ENCODE results near the gene RPL28.

- no peak for TF ChIP-seq EZH2phosphoT487 (IDR thresholded peaks at IDR 0.05; ENCODE audit: borderline replicate concordance, low read length)
- TF ChIP-seq, protein P1, sequence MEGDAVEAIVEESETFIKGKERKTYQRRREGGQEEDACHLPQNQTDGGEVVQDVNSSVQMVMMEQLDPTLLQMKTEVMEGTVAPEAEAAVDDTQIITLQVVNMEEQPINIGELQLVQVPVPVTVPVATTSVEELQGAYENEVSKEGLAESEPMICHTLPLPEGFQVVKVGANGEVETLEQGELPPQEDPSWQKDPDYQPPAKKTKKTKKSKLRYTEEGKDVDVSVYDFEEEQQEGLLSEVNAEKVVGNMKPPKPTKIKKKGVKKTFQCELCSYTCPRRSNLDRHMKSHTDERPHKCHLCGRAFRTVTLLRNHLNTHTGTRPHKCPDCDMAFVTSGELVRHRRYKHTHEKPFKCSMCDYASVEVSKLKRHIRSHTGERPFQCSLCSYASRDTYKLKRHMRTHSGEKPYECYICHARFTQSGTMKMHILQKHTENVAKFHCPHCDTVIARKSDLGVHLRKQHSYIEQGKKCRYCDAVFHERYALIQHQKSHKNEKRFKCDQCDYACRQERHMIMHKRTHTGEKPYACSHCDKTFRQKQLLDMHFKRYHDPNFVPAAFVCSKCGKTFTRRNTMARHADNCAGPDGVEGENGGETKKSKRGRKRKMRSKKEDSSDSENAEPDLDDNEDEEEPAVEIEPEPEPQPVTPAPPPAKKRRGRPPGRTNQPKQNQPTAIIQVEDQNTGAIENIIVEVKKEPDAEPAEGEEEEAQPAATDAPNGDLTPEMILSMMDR (conservative IDR thresholded peaks at IDR 0.05; ENCODE audit: low read depth, low read length), result no peak
Observed at GRCh38 chr19:55423225-55424005, 37.7 kb downstream of the RPL28 start.
